ENCODE results near the gene PXK.

DNA sequence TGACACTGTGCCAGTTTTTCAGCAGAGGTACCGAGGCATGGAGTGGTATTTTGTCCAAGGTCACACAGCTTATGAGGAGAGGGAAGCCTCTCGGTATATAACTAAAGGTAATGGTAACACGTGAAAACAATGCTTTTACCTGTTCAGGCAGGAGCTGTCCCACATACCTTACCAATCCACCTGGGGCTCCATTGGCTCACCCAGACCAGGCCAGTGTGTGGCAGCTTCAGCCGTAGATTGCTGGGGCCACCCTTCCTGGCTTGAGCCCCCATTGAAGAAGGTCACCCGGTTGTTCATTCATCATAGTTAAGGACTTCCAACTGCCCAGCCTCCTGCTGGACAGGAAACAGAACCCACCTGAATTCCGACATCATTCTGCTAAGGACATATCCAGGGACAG, 35.8 kb upstream of the PXK start:
- TF ChIP-seq YY1 (IDR thresholded peaks at IDR 0.05; ENCODE audit: low read depth) (no peak), EP300 (IDR thresholded peaks at IDR 0.05; ENCODE audit: borderline replicate concordance) (no peak), CREB1 (IDR thresholded peaks at IDR 0.05; ENCODE audit: low read depth) (no peak), RAD21 (IDR thresholded peaks at IDR 0.05; ENCODE audit: low read depth) (no peak), EGR1 (IDR thresholded peaks at IDR 0.05) (no peak), CEBPB (IDR thresholded peaks at IDR 0.05) (no peak)

Measured in Ishikawa (cell line).